ENCODE results near the gene VILL.

- TF ChIP-seq, protein P1, sequence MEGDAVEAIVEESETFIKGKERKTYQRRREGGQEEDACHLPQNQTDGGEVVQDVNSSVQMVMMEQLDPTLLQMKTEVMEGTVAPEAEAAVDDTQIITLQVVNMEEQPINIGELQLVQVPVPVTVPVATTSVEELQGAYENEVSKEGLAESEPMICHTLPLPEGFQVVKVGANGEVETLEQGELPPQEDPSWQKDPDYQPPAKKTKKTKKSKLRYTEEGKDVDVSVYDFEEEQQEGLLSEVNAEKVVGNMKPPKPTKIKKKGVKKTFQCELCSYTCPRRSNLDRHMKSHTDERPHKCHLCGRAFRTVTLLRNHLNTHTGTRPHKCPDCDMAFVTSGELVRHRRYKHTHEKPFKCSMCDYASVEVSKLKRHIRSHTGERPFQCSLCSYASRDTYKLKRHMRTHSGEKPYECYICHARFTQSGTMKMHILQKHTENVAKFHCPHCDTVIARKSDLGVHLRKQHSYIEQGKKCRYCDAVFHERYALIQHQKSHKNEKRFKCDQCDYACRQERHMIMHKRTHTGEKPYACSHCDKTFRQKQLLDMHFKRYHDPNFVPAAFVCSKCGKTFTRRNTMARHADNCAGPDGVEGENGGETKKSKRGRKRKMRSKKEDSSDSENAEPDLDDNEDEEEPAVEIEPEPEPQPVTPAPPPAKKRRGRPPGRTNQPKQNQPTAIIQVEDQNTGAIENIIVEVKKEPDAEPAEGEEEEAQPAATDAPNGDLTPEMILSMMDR (IDR thresholded peaks at IDR 0.05) = no peak
- no peak for TF ChIP-seq POLR2A (IDR thresholded peaks at IDR 0.05)
Observed at GRCh38 chr3:38003817-38004414, 13.3 kb downstream of the VILL start.
